ENCODE data around the gene NR5A1.

- TF ChIP-seq CTCF (IDR thresholded peaks at IDR 0.05) (no peak), POLR2A (IDR thresholded peaks at IDR 0.05) (no peak), EP300 (IDR thresholded peaks at IDR 0.05) (no peak), POLR2AphosphoS5 (IDR thresholded peaks at IDR 0.05) (no peak)
These were observed 18.0 kb downstream of the NR5A1 start for GRCh38 chr9:124489222-124489621.

All from suprapubic skin (tissue), 4 donors.